ENCODE data around the gene USP37.

USP37 gene

DNA sequence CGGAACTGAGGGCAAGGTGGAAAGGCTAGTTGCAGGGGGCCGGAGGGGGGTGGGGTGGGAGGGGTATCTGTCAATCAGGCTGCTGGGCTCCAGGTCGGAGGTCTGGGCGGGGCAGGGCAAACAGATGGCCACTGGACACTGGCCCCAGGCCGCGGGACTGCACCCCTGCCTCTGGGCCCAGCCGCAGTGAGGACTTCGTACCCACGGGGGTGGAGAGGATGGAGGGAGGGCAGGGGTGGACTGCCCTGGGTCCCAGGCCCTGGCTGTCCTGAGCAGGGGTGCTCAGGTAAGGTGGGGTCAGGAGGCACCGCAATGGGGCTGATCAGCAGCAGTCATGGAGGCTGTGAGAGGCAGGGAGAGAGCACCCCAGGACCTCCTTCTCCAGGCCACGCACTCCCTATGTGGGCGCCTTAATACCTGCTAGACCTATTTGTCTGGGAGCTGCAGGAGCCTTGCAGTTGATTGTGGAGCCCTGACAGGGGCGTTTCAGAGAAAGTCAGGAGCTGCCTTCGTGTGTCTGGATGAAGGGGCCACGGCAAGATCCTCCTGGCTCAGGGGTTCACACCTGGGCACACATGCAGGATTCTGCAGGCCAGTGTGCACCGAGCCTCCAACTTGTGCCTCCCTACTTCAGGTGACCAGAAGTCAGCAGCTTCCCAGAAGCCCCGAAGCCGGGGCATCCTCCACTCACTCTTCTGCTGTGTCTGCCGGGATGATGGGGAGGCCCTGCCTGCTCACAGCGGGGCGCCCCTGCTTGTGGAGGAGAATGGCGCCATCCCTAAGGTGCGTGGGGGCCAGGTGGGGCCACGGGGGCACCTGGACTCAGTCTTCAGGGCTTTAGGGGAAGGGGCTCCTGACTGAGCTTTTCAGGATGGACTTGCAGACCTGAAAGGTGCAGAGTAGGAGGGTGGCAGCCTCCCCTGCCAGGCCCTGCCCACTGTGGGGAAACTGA is 166.9 kb downstream of the USP37 start:
- DNase-seq (ENCODE audit: low read depth): no peak

Measured in stromal cell of bone marrow (primary cell).